ENCODE results near the gene ZNF443. TPM values are rescaled to one million over a fixed set of nuclear protein-coding genes. Genes with fewer than 3 reads are reported as not detected.
A peak's percentile ranks its signal among the peaks of the same experiment; 100 is the strongest.
"Not testable (repeated sequence)": the region's sequence is repeated elsewhere in the genome, so short reads cannot be mapped to it uniquely, and the experiment has no call there.

ZNF443 gene
- total RNA-seq, 1 experiment from 2014 or later: 9.4 TPM

DNA sequence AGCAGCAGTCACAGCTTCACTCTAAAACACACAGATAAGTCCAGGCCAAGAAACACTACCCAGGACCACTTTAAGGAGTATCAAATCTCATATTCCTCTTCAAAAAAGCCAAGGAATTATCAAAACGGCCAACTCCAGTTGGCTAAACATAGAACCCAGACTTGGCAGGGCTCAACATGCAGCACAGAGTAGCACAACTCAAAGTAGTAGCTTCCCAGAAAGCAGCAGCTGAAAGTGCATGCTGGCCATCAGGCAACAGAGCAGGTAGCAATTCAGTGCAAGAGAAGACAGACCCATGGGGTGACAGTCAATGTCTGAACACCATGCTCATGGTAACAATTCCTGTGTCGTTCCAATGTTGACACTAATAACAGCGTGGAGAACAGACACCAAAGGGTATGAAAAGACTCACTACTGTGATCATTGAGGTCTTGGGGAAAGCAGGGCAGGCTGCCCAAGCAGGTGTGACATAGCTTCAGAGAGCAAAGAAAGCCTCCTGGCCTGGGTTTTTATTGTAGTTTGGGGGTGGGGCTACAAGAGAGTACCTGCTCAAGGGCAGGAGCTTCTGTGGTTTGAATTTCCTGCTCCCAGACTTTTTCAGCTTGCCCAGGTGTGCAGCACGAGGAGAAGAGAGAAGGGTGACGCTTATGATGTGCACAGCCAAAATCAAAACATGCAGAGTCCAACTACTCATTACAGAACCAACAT is 37.6 kb upstream of the ZNF443 start:
- WGBS (ENCODE audit: extremely low coverage, insufficient read length, low lambda C conversion rate): no CpG with 5 or more reads among the region's 5 CpGs
- H3K27me3 ChIP-seq (ENCODE audit: insufficient read depth, low read length): no peaks in the 10 kb centered on the region
- no peak overlapping the region for H3T11ph ChIP-seq (ENCODE audit: low read length)
- TF ChIP-seq, protein P1, sequence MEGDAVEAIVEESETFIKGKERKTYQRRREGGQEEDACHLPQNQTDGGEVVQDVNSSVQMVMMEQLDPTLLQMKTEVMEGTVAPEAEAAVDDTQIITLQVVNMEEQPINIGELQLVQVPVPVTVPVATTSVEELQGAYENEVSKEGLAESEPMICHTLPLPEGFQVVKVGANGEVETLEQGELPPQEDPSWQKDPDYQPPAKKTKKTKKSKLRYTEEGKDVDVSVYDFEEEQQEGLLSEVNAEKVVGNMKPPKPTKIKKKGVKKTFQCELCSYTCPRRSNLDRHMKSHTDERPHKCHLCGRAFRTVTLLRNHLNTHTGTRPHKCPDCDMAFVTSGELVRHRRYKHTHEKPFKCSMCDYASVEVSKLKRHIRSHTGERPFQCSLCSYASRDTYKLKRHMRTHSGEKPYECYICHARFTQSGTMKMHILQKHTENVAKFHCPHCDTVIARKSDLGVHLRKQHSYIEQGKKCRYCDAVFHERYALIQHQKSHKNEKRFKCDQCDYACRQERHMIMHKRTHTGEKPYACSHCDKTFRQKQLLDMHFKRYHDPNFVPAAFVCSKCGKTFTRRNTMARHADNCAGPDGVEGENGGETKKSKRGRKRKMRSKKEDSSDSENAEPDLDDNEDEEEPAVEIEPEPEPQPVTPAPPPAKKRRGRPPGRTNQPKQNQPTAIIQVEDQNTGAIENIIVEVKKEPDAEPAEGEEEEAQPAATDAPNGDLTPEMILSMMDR (conservative IDR thresholded peaks at IDR 0.05): no peak
- no peak overlapping the region for H4K8ac ChIP-seq (replicated peaks; ENCODE audit: insufficient read length, low read depth, low read length)
- no peak overlapping the region for H3K4ac ChIP-seq (ENCODE audit: low read depth, low read length)
- H4K91ac ChIP-seq (ENCODE audit: insufficient read length, low read depth, low read length): no peak overlapping the region
- no peak overlapping the region for H3K4me2 ChIP-seq (ENCODE audit: insufficient read depth, insufficient read length, low read length)
- H2BK20ac ChIP-seq (ENCODE audit: low read depth, low read length, poor library complexity, severe bottlenecking): no peak overlapping the region
- H3K14ac ChIP-seq (ENCODE audit: insufficient read depth, low read length): no peak overlapping the region
- H3K79me2 ChIP-seq (ENCODE audit: insufficient read depth, low read length): 0 out of 2 replicates have a peak, but pooled peaks cover 2% of the 10 kb centered on the region
- no peak overlapping the region for H2BK15ac ChIP-seq (ENCODE audit: low read depth, low read length)
- no peak overlapping the region for H3K23ac ChIP-seq (ENCODE audit: insufficient read length, low read depth, low read length)
- H4K5ac ChIP-seq (ENCODE audit: insufficient read length, low read depth, low read length): peak overlapping the region; percentile 91
- no peak overlapping the region for H2BK12ac ChIP-seq (ENCODE audit: insufficient read length, low read depth, low read length)
- Mint-ChIP-seq H3K27ac (peak overlapping the region in 1 of 3 experiments; percentile 68; a peak in 3 of 7 replicates), H3K4me3 (no peak overlapping the region; a peak in 1 of 5 replicates), H3K9me3 (peaks cover 0 to 21% of the 10 kb centered on the region in 2 experiments; a peak in 3 of 5 replicates), H3K27me3 (ENCODE audit: low read depth) (no peaks in the 10 kb centered on the region), H3K4me1 (peaks cover 5 to 10% of the 10 kb centered on the region in 2 experiments), H3K36me3 (ENCODE audit: insufficient read depth in 1 of 3, low read depth in 3 of 3) (peaks cover 0 to 1% (median 0%) of the 10 kb centered on the region in 3 experiments; a peak in 3 of 7 replicates)
- no peak overlapping the region for H2AFZ ChIP-seq (ENCODE audit: low read length)
- H3K79me1 ChIP-seq (ENCODE audit: insufficient read depth, low read depth, low read length, poor library complexity, severe bottlenecking): peaks cover 3% of the 10 kb centered on the region
- no peak for DNase-seq
- H3K23me2 ChIP-seq (ENCODE audit: insufficient read length, low read depth, low read length, poor library complexity, severe bottlenecking): no peaks in the 10 kb centered on the region
- peak overlapping the region; percentile 38 for H2BK5ac ChIP-seq (ENCODE audit: insufficient read length, low read length)
- H4K20me1 ChIP-seq (ENCODE audit: control insufficient read depth, insufficient read depth, insufficient read length): no peaks in the 10 kb centered on the region
- no peak overlapping the region for H2BK120ac ChIP-seq (ENCODE audit: low read depth, low read length, poor library complexity, severe bottlenecking)
- H3K27ac ChIP-seq (ENCODE audit: insufficient read length, low read depth, low read length): no peak overlapping the region
- no peaks in the 10 kb centered on the region for H3K4me1 ChIP-seq (ENCODE audit: insufficient read depth, low read length)
- H3K56ac ChIP-seq (ENCODE audit: insufficient read length, low read depth, low read length): no peak overlapping the region
- H3K9ac ChIP-seq (ENCODE audit: extremely low read depth, insufficient read length, low read length): no peak overlapping the region
- no peaks in the 10 kb centered on the region for H3K9me3 ChIP-seq (ENCODE audit: control insufficient read depth, low read depth, low read length)
- no peak overlapping the region for H2AK5ac ChIP-seq (ENCODE audit: insufficient read length, low read length)
- H3K18ac ChIP-seq (ENCODE audit: insufficient read length, low read depth, low read length): no peak overlapping the region

- not testable (repeated sequence) for H3K4me1 ChIP-seq (ENCODE audit: insufficient read depth, low read length); DNase-seq; H2BK12ac ChIP-seq (ENCODE audit: insufficient read length, low read depth, low read length); H3K56ac ChIP-seq (ENCODE audit: insufficient read length, low read depth, low read length); H3K23me2 ChIP-seq (ENCODE audit: insufficient read length, low read depth, low read length, poor library complexity, severe bottlenecking); H4K20me1 ChIP-seq (ENCODE audit: control insufficient read depth, insufficient read depth, insufficient read length); H3K27ac Mint-ChIP-seq; H3K14ac ChIP-seq (ENCODE audit: insufficient read depth, low read length); H4K5ac ChIP-seq (ENCODE audit: insufficient read length, low read depth, low read length); H2BK120ac ChIP-seq (ENCODE audit: low read depth, low read length, poor library complexity, severe bottlenecking); H2BK20ac ChIP-seq (ENCODE audit: low read depth, low read length, poor library complexity, severe bottlenecking); H4K91ac ChIP-seq (ENCODE audit: insufficient read length, low read depth, low read length); H3K27me3 ChIP-seq (ENCODE audit: insufficient read depth, low read length); H2AK5ac ChIP-seq (ENCODE audit: insufficient read length, low read length); H3K79me2 ChIP-seq (ENCODE audit: insufficient read depth, low read length); H2BK15ac ChIP-seq (ENCODE audit: low read depth, low read length); H2AFZ ChIP-seq (ENCODE audit: low read length); H3K18ac ChIP-seq (ENCODE audit: insufficient read length, low read depth, low read length); H2BK5ac ChIP-seq (ENCODE audit: insufficient read length, low read length); H3K4me1 Mint-ChIP-seq; H3K27ac ChIP-seq (ENCODE audit: insufficient read length, low read depth, low read length); H3K4ac ChIP-seq (ENCODE audit: low read depth, low read length); H3K9ac ChIP-seq (ENCODE audit: extremely low read depth, insufficient read length, low read length); H3K4me3 Mint-ChIP-seq; H3K27me3 Mint-ChIP-seq (ENCODE audit: low read depth); H3K23ac ChIP-seq (ENCODE audit: insufficient read length, low read depth, low read length); H3K79me1 ChIP-seq (ENCODE audit: insufficient read depth, low read depth, low read length, poor library complexity, severe bottlenecking); H4K8ac ChIP-seq (replicated peaks; ENCODE audit: insufficient read length, low read depth, low read length); H3K4me2 ChIP-seq (ENCODE audit: insufficient read depth, insufficient read length, low read length); H3T11ph ChIP-seq (ENCODE audit: low read length)
- no CpG with 5 or more reads among the region's 33 CpGs for WGBS (ENCODE audit: extremely low coverage, insufficient read length, low lambda C conversion rate)
- peaks cover 46% of the 10 kb centered on the region for H3K9me3 ChIP-seq (ENCODE audit: control insufficient read depth, low read depth, low read length)
- Mint-ChIP-seq H3K36me3 (ENCODE audit: insufficient read depth in 1 of 3, low read depth in 3 of 3) (peaks cover 45 to 49% (median 46%) of the 10 kb centered on the region in 3 experiments), H3K9me3 (peaks cover 69 to 74% of the 10 kb centered on the region in 2 experiments)
These were observed 26.8 kb upstream of the ZNF443 start for GRCh38 chr19:12467651-12468050.

Measured in H9 (cell line).